NOMO-1 treated with dmso at 0.1 percent for 144 hours (cell line): Measurements from ENCODE around the gene HPS4.
"Not testable (repeated sequence)": the region's sequence is repeated elsewhere in the genome, so short reads cannot be mapped to it uniquely, and the experiment has no call there.

ENCODE experiments used
- DNase-seq: peaks from one replicate; lab custom pipeline; 2025; ENCODE audit not compliant: unreplicated experiment; lab: John Stamatoyannopoulos, UW

Gene HPS4

GRCh38 chr22:26416670-26417276 lies 66.8 kb downstream of the HPS4 start:
- DNase-seq: no peak

GRCh38 chr22:26416256-26416655 lies 67.3 kb downstream of the HPS4 start:
- no peak for DNase-seq

GRCh38 chr22:26414347-26414746 lies 69.2 kb downstream of the HPS4 start:
- no peak for DNase-seq

- DNase-seq: no peak
These were observed 73.2 kb downstream of the HPS4 start for GRCh38 chr22:26410386-26410785.

- DNase-seq: no peak
These were observed 73.8 kb downstream of the HPS4 start for GRCh38 chr22:26409719-26410335.

- not testable (repeated sequence) for DNase-seq
These were observed 74.9 kb downstream of the HPS4 start for GRCh38 chr22:26408562-26409220.

- no peak for DNase-seq
These were observed 77.5 kb downstream of the HPS4 start for GRCh38 chr22:26406118-26406517.

- DNase-seq: peak; percentile 66
These were observed 78.6 kb downstream of the HPS4 start for GRCh38 chr22:26404851-26405421.

- DNase-seq: no peak
These were observed 81.9 kb downstream of the HPS4 start for GRCh38 chr22:26401726-26402125.
